ENCODE data around the gene MAS1L.
"Not testable (repeated sequence)": the region's sequence is repeated elsewhere in the genome, so short reads cannot be mapped to it uniquely, and the experiment has no call there.

The MAS1L gene

DNA sequence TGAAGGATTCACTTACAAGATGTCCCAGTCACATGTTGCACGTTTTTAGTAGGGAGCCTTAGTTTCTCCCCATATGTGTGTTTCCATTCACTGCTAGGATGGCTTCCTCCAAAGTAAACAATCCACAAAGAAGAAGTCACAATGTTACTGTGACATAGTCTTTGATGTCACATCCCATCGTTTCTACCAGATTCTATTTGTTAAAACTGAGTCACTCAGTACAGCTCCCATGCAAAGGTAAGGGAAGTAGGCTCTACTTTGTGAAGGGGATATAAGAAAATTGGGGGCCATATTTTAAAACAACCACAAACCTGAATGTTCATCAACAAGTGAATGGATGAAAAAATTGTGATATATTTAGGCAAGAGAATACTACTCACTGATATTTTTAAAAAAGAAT lies 30.8 kb downstream of the MAS1L start, which contains the start of the genes OR11A1 and OR2H1:
Gene OR11A1 (minus strand): TSS at position 101 of the 400 bp plus-strand sequence. CDS start 29,430 bp downstream, outside the sequence.
Gene OR2H1 (plus strand): TSS at position 185 of the 400 bp plus-strand sequence. CDS start 4,615 bp downstream, outside the sequence.
- no peak for TF ChIP-seq CTCF (IDR thresholded peaks at IDR 0.05; ENCODE audit: insufficient read depth, low read length, missing control alignments)
- ChIA-PET CTCF (no interaction called here), POLR2A (no interaction called here)
- no peak for DNase-seq (ENCODE audit: low read depth, low spot score)
- no peak within 1 kb of the TSS for H3K4me3 ChIP-seq (ENCODE audit: low read depth, low read length)

DNA sequence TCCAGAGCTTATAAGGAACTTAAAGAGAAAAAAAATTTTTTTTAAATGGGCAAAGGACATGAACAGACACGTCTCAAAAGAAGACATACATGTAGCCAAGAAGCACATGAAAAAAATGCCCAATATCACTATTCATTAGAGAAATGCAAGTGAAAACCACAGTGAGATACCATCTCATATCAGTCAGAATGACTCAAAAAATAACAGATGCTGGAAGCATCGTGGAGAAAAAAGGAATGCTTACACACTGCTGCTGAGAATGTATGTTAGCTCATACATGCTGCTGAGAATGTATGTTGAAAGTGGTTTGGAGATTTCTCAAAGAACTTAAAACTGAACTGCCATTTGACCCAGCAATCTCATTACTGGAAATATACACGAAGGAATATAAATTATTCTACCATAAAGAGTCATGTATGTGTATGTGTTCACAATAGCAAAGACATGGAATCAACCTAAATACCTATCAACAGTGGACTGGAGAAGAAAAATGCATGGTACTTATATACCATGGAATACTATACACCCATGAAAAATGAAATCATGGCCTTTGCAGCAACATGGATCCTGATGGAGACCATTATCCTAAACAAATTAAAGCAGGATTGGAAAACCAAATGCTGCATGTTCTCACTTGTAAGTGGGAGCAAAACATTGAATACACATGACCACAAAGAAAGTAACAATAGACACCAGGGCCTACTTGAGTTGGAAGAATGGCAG lies 36.1 kb downstream of the MAS1L start:
- H3K4me3 ChIP-seq (ENCODE audit: low read depth, low read length) = no peak overlapping the region
- POLR2A ChIA-PET = no interaction called here
- no peak for DNase-seq (ENCODE audit: low read depth, low spot score)
- no peak for TF ChIP-seq CTCF (IDR thresholded peaks at IDR 0.05; ENCODE audit: insufficient read depth, low read length, missing control alignments)
- CTCF ChIA-PET = no interaction called here

DNA sequence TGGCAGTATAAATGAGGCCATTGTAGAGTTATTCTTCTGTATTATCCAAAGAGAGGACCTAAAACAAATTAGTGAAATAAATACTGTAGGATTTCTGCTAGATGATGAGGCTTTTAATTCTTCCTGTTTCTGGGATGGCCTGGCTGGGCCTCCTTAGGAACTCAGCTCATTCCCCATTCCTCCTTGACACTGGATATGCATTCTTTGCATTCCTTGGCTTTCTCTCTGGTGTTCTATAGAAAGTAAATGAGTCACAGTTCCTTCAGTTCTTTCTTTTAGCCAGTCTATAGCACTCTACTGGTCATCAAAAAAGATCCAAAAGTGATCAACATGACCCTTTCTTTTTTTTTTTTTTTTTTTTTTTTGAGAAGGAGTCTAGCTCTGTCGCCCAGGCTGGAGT lies 40.1 kb downstream of the MAS1L start:
- H3K4me3 ChIP-seq (ENCODE audit: low read depth, low read length) = no peak overlapping the region
- CTCF ChIA-PET = no interaction called here
- no peak for DNase-seq (ENCODE audit: low read depth, low spot score)
- no peak for TF ChIP-seq CTCF (IDR thresholded peaks at IDR 0.05; ENCODE audit: insufficient read depth, low read length, missing control alignments)
- POLR2A ChIA-PET = no interaction called here

DNA sequence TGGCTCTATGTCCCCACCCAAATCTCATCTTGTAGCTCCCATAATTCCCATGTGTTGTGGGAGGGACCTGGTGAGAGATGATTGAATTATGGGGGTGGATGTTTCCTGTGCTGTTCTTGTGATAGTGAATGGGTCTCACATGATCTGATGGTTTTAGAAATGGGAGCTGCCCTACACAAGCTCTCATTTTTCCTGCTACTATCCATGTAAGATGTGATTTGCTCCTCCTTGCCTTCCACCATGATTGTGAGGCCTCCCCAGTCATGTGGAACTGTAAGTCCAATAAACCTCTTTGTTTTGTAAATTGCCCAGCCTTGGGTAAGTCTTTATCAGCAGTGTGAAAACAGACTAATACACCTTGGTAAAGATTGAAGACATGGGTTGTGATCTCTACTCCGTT lies 43.7 kb downstream of the MAS1L start:
- POLR2A ChIA-PET; CTCF ChIA-PET; H3K4me3 ChIP-seq (ENCODE audit: low read depth, low read length): not testable (repeated sequence)

GRCh38 chr6:29442719-29443118 lies 45.0 kb downstream of the MAS1L start:
- TF ChIP-seq CTCF (IDR thresholded peaks at IDR 0.05; ENCODE audit: insufficient read depth, low read length, missing control alignments) = no peak
- DNase-seq (ENCODE audit: low read depth, low spot score) = no peak
- ChIA-PET POLR2A (no interaction called here), CTCF (no interaction called here)
- H3K4me3 ChIP-seq (ENCODE audit: low read depth, low read length) = no peak overlapping the region

More for the DNA sequence above, 43.7 kb downstream of the MAS1L start:
- DNase-seq (ENCODE audit: low read depth, low spot score) = not testable (repeated sequence)

DNA sequence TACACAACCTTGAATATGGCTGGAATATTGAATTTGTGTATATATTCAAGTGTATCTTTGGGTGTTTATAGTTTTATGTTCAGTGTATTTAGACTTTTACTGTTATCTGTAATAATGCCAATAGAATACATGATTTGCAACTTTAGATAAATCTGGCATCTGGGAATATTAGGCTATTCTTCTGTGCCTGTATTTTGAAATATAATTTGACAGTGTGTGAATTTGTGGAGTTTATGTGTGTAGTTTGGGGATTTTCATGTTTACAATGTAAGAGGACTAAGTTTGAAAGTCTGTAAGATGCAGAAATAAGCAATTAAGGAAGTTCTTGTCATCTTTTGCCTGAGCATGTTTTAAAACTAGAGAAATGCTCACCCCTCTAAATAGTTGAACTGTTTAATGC lies 48.8 kb downstream of the MAS1L start, which contains the start of gene OR10C1:
Gene OR10C1 (plus strand): TSS at position 301 of the 400 bp plus-strand sequence. CDS start 710 bp downstream, outside the sequence.
- no peak for TF ChIP-seq CTCF (IDR thresholded peaks at IDR 0.05; ENCODE audit: insufficient read depth, low read length, missing control alignments)
- ChIA-PET POLR2A (no interaction called here), CTCF (no interaction called here)
- DNase-seq (ENCODE audit: low read depth, low spot score) = no peak
- H3K4me3 ChIP-seq (ENCODE audit: low read depth, low read length) = no peak within 1 kb of the TSS

DNA sequence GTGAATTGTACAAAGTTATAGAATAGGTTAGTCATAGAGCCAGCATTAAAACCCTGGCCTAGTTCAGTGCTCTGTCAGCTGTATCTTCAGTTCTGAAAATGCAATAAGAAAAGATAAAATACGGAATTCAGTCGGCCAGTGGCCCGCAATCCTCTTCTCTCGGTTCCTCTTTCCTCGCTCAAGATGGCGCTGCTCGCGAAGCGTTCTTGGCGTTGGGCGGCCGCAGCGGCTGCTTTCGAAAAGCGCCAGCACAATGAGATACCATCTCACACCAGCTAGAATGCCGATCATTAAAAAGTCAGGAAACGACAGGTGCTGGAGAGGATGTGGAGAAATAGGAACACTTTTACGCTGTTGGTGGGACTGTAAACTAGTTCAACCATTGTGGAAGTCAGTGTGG lies 51.0 kb downstream of the MAS1L start:
- H3K4me3 ChIP-seq (ENCODE audit: low read depth, low read length); DNase-seq (ENCODE audit: low read depth, low spot score); CTCF ChIA-PET; POLR2A ChIA-PET: not testable (repeated sequence)

Measured in AG04449 (cell line).